GM12864 (cell line): ENCODE data around the gene CBFA2T2.
"Not testable (repeated sequence)": the region's sequence is repeated elsewhere in the genome, so short reads cannot be mapped to it uniquely, and the experiment has no call there.

Experiments used
- DNase-seq: peaks from one replicate; pipeline ENCODE4 v3.0.0-alpha.2; 2011; ENCODE audit warnings: low read depth
- H3K4me3 ChIP-seq: 2 replicates; pipeline ENCODE4 v1.5.1; 2011; ENCODE audit warnings: mild to moderate bottlenecking, low read depth, low read length, control low read depth
- TF ChIP-seq, protein P1 (sequence below): IDR thresholded peaks from 2 replicates; pipeline ENCODE4 v1.5.1; 2011; ENCODE audit warnings: low read depth, mild to moderate bottlenecking, moderate library complexity, low read length, control low read depth, inconsistent platforms; ENCODE audit errors: missing control alignments

CBFA2T2 gene

GRCh38 chr20:33554914-33555420 lies 65.1 kb downstream of the CBFA2T2 start:
- DNase-seq, result peak; percentile 89
- TF ChIP-seq, protein P1, sequence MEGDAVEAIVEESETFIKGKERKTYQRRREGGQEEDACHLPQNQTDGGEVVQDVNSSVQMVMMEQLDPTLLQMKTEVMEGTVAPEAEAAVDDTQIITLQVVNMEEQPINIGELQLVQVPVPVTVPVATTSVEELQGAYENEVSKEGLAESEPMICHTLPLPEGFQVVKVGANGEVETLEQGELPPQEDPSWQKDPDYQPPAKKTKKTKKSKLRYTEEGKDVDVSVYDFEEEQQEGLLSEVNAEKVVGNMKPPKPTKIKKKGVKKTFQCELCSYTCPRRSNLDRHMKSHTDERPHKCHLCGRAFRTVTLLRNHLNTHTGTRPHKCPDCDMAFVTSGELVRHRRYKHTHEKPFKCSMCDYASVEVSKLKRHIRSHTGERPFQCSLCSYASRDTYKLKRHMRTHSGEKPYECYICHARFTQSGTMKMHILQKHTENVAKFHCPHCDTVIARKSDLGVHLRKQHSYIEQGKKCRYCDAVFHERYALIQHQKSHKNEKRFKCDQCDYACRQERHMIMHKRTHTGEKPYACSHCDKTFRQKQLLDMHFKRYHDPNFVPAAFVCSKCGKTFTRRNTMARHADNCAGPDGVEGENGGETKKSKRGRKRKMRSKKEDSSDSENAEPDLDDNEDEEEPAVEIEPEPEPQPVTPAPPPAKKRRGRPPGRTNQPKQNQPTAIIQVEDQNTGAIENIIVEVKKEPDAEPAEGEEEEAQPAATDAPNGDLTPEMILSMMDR, result no peak
- no peak overlapping the region for H3K4me3 ChIP-seq

- TF ChIP-seq, protein P1, result no peak
- no peak for DNase-seq
- H3K4me3 ChIP-seq, result no peak overlapping the region
These were observed 65.9 kb downstream of the CBFA2T2 start for GRCh38 chr20:33555755-33556154.

GRCh38 chr20:33556246-33556645 lies 66.3 kb downstream of the CBFA2T2 start:
- TF ChIP-seq, protein P1, result no peak
- no peak overlapping the region for H3K4me3 ChIP-seq

GRCh38 chr20:33558348-33559144 lies 68.7 kb downstream of the CBFA2T2 start:
- TF ChIP-seq, protein P1, result no peak
- no peak overlapping the region for H3K4me3 ChIP-seq

More at GRCh38 chr20:33556246-33556645, 66.3 kb downstream of the CBFA2T2 start:
- DNase-seq, result no peak

GRCh38 chr20:33559212-33559611 lies 69.3 kb downstream of the CBFA2T2 start:
- DNase-seq, result no peak
- H3K4me3 ChIP-seq, result no peak overlapping the region
- TF ChIP-seq, protein P1, result no peak

More at GRCh38 chr20:33558348-33559144, 68.7 kb downstream of the CBFA2T2 start:
- no peak for DNase-seq

DNA sequence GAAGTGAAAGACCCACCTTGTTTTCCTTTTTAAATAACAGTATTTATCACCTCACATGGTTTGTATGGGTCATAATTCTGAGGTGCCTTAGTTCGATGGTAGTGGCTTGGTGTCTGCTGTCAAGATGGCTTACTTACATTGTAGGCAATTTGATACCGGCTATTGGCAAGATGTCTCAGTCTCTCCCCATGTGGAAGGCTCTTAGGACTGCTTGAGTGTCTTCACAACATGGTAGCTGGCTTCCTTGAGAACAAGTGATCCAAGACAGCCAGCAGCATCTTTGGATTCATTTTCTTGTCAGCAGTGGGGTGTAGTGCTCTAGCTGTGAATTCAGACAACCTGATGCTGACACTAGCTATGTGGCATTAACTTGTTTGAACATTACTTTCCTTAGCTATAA lies 70.1 kb downstream of the CBFA2T2 start:
- no peak for DNase-seq
- TF ChIP-seq, protein P1, result no peak
- no peak overlapping the region for H3K4me3 ChIP-seq

DNA sequence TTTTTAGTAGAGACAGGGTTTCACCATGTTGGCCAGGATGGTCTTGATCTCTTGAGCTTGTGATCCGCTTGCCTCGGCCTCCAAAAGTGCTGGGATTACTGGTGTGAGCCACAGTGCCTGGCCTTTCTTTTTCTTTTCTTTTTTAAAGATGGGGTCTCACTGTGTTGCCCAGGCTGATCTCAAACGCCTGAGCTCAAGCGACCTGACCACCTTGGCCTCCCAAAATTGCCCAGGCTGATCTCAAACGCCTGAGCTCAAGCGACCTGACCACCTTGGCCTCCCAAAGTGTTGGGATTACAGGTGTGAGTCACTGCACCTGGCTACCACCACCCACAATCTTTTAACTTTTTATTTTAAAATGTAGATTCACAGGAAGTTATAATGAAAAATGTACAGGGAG lies 71.2 kb downstream of the CBFA2T2 start:
- not testable (repeated sequence) for DNase-seq

More for the DNA sequence above, 71.2 kb downstream of the CBFA2T2 start:
- not testable (repeated sequence) for H3K4me3 ChIP-seq
